NCI-H2196 treated with DMSO at 0.1 percent for 48 hours (cell line): ENCODE data around the gene BSG.

Experiments
- DNase-seq: peaks from one replicate; lab custom pipeline; 2025; ENCODE audit not compliant: unreplicated experiment; lab: John Stamatoyannopoulos, UW

The BSG gene

DNA sequence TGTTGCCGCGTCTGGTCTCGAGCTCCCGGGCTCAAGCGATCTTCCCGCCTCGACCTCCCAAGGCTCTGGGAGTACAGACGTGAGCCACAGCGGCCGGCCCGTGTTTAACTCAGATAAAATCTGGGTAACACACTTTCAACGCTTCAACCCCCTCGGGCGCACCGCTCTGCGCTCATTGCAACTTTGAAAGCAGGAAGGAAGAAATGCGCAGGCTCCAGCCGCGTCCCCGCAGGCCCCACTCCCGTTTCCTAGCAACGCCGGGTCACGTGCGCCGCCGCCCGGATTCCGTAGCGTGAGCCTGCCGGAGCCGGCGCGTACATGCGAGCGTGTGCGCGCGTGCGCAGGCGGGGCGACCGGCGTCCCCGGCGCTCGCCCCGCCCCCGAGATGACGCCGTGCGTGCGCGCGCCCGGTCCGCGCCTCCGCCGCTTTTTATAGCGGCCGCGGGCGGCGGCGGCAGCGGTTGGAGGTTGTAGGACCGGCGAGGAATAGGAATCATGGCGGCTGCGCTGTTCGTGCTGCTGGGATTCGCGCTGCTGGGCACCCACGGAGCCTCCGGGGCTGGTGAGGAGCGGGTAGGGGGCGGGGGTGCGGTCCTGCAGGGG, at the start of gene BSG:
BSG (plus strand) TSS at position 457 of the 603 bp plus-strand sequence; CDS start at position 496, 39 bp downstream.
- peak; percentile 95 for DNase-seq

DNA sequence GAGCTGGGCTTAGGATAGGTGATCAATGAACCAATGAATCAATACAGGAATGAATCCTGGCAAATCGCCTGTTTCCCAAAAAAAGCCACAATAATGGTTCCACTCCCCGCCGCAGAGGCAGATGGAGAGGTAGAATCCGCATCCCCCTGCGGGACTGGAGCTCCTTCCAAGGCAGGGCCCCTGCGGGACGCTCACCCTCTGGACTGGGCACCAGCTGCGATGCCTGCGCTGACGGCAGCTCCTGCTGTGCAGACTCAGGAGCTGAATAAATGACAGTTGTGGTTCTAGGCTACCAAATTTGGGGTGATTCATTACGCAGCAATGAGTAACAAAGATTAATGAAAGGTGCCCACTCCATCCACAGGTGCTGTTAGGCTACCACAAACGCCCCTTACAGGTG, 49.7 kb upstream of the BSG start:
- DNase-seq: no peak

DNA sequence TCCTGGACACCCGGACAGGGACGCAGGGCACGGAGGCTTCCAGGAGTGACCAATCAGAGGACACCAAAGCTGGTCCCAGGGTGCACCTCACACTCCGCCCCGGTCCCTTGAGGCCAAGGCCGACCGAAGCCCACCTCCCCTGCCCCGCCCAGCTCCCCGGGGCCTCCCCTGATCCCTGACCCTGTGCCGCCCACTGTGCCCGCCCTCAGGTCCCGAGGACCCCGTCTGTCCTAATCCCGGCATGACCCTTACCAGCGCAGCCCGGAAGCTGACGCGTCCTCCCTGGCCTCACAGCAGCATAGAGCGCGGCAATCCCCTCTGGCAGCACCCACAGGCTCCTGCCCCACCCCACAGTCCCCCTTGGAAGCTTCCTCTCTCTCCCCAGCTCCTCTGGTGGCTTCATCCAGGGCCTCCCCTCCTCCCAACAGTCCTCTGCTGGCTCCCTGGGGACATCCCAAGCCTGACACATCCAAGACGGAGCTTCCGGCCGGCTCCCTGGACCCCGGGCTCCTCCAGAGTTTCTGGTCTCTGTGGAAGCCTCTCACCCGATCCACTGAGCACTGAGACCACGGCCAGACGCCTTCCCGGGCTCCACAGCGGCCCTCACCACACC, 48.2 kb upstream of the BSG start:
- no peak for DNase-seq

DNA sequence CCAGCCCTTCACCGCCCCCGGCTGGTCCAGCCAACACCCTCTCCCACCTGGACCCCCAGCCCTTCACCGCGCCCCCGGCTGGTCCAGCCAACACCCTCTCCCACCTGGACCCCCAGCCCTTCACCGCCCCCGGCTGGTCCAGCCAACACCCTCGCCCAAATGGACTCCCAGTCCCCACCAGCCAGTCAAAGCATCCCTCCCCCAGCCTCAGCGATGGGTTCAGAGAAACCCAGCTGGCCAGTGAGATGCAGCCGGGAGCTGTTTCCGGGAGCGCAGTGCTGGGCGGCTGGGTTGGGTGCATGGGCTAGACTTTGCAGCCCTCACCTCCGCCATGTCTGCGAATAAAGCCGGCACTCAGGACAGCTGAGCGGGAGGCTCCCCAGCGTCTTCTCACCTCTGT, 47.4 kb upstream of the BSG start:
- no peak for DNase-seq

DNA sequence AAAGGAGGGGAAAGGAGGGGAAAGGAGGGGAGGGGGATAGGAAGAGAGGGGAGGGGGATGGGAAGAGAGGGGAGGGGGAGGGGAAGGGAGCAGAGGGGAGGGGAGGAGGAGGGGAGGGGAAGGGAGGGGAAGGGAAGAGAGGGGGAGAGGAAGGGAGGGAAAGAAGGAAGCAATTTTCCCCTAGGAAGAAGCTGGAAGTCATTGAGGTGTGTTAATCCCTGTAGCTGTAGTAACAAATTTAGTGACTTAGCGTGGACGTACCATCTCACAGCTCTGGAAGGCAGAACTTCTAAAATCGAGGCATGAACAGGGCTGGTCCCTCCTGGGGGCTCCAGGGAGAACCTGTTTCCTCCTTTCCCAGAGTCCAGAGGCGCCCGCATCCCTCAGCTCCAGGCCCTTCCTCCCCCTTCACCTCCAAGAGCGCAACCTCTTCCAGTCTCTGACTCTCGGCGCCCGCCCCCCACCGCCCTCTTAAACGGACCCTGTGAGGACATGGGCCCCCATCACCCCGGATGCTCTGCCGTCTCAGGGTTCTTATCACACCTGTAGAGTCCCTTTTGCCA, 46.5 kb upstream of the BSG start:
- no peak for DNase-seq

DNA sequence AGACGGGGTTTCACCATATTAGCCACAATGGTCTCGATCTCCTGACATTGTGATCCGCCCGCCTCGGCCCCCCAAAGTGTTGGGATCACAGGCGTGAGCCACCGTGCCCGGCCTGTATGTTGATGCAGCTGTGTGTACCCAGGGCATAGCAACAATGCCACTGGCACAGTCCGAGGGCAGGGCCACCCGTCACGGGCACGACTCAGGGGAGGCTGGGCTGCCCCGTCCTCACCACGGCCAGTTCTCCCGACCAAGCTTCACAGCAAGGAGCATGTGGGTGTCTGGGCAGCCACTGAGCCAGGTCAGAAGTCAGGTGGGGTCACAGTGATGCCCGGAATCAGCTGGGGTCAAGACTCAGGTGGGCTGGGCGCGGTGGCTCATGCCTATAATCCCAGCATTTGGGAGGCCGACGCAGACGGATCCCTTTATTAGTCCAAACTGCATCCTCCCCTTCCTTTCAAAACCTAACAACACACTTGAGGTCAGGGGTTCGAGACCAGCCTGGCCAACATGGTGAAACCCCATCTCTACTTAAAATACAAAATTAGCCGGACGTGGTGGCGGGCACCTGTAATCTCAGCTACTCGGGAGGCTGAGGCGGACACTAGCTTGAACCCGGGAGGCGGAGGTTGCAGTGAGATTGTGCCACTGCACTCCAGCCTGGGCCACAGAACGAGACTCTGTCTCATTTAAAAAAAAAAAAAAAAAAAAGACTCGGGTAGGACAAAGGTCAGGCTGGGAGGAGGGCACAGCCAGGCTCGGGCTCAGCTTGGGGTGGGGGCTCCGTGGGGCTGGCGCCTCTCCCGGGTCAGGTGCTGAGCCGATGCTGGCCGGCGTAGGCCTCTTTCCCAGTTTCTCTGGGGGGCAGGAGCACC, 42.0 kb upstream of the BSG start:
- no peak for DNase-seq

DNA sequence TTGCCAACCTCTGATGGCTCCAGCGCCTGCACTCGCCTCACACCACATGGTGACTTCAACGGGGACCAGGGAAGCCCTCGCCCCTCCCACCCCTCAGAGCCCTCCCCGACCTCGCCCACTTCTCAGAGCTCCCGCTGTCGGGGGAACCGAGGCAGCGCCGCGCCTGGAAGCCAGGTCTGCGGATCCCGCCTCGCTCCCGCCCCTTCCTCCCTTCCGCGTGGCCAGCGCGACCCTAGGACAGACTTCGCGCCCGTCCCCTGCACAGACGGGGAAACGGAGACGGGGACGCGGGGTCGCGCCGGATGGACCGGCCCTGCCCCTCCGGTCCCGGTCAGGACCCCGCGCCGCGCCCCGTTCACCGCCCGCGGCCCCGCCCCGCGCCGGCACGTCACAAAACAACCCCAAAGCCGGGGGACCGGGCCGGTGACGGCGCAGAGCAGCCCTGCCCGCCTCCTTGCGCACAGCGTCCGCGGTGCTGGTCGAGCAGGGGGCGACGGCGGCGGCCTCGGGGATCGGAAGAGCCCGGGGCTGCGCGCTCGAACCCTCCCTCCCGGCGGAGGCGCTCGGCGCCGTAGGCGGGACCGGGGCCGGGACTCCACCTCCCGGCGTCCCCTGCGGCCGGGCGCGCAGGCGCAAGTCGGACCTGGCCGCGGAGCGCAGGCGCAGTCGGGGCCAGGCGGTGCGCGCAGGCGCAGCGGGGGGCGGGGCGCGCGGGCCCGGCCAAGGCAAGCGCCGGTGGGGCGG, 41.2 kb upstream of the BSG start:
- peak; percentile 71 for DNase-seq

DNA sequence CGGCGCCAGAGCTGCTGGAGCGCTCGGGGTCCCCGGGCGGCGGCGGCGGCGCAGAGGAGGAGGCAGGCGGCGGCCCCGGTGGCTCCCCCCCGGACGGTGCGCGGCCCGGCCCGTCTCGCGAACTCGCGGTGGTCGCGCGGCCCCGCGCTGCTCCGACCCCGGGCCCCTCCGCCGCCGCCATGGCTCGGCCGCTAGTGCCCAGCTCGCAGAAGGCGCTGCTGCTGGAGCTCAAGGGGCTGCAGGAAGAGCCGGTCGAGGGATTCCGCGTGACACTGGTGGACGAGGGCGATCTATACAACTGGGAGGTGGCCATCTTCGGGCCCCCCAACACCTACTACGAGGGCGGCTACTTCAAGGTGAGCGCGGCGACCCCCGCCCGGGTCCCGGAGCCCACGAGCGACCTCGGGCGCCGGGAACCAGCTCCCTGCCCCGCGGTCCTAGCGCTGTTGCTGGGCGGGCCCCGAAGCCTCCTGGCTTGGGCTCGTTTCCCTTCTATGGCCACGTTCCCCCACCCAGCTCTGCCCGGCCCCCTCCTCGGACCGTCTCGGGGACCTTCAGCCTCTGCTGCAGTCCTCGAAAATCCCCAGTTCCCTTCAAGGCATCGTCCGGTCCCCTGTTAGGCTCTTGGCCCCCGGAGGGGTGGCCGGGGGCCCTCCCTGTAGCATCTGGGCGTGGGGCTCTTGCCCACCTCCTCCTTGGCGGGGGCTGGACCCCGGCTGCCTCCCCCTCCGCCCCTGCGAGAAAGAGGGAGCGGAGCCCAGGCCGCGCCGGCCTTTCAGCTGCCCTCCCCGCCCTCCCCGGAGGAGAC, 40.4 kb upstream of the BSG start, which contains the start of gene CDC34:
CDC34 (plus strand) TSS at position 8 of the 808 bp plus-strand sequence; CDS start at position 180, 172 bp downstream.
- no peak for DNase-seq

DNA sequence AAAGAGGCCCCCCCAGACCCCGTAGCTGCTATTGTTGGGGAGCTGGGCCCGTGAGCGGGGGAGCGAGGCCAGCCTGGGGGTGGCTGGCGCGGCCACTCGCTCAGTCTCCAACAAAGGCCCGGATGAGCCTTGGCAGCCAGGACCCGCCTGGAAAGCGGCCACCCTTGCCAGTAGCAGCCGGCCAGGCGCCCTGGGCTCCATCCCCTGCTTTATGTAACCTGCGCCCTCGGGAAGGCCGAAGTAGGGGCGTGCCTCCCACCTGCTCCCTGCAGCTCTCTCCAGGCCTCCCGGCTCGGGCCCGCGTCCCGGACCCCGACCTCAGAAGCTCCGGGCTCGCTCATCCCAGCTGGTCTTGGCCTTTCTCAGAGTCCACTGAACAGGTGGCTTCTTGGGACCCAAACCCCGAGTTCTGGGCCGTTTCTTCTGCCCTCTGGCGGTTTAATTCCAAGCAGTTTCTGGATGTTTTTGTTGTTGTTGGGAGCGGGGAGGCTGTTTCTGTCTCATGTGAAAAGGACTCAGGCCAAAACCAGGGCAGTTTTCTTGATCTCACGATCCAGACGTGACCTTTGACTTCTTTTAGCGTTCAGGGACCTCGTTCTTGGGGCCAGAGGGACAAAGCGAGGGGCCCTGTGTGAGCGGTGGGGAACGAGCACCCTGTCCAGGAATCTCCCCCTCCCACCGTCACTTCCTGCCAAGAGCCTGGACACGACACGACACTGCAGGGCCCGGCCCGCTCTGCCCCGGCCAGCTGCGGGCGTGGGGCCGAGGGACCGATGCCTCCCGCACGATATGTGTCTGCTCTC, 39.6 kb upstream of the BSG start:
- DNase-seq: peak; percentile 36

DNA sequence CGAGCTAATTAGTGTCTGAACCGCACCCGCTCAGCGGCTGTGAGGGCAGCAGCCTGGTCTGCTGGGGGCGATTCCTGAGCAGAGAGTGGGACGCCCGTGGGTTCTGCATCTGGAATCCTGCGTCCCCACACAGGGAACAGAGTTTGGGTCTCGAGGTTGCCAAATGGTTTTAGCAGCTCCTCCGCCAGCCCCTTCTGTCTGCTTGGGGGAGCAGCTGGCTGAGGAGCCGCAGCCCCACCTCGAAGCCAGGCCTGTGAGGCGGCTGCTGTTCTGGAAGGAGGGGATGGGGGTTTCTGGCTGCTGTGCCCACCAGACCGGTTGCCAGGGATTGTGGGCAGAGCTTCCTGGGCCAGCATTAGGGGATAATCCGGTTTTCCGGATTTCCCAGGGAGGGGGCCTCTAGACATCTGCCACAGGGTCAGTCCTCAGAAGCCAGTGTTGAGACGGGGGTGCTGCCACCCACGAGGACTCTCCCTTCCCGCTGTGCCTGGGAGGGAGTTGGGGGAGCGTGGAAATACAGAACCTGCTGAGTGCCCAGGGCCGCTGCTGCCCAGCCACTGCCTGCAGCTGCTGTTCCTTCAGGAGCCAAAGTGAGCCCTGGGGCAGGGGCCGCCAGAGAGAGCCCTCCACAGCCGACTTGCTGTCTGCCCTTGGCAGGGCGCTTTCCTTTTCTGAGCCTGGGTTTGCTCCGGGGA, 38.9 kb upstream of the BSG start:
- DNase-seq: no peak

DNA sequence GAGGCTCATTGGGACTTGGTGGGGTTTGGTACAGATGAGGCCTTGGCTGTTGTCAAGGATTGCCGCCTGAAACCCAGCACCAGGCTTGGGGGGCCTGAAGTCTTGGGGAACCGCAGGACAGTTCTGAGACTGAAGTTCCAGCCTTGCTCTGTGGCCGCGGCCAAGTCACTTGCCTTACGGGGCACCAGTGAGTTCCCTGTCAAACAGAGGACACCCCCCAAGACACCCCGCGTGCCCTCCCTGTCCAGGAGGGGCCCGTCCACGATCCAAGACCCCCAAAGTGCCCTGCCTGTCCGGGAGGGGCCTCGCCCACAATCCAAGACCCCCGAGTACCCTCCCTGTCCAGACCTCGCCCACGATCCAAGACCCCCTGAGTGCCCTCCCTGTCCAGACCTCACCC, 38.3 kb upstream of the BSG start:
- DNase-seq: no peak

DNA sequence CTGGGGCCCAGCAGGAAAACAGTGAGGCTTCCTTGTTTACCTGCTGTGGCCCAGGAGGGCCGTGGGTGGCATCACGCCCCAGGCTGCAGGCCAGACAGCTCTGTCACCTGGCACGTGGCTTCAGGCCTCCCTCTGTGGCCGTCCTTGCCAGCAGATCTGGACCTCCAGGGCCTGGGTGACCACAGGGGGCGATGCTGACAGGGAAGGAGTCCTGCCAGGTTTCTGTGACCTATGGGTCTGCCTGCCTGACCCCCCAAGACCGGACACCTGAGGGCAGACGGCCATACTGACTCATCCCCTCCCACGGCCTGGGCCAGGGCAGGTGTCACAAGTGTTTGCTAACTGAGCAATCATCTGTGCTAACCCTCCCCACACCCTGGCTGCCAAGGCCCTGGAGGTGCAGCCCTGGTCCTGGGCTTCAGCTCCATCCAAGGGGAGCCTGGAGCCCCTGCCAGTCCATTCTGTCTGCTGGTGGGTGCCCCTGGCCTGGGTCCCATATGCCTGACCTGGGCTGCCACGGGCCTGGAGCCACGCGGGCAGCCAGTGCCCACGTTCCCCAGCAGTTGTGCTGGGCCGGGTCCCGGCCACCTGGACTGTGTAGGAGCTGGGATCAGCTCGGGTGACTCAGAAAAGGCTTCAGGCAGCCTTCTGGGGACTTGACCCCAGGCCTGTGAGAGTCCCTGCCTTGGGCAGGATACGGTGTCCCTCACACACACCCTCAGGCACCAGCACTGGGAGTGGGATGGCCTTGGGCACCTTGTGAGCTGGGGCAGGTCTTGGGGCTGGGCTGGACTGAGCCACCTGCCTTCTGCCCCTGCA, 37.2 kb upstream of the BSG start:
- DNase-seq: peak; percentile 58

DNA sequence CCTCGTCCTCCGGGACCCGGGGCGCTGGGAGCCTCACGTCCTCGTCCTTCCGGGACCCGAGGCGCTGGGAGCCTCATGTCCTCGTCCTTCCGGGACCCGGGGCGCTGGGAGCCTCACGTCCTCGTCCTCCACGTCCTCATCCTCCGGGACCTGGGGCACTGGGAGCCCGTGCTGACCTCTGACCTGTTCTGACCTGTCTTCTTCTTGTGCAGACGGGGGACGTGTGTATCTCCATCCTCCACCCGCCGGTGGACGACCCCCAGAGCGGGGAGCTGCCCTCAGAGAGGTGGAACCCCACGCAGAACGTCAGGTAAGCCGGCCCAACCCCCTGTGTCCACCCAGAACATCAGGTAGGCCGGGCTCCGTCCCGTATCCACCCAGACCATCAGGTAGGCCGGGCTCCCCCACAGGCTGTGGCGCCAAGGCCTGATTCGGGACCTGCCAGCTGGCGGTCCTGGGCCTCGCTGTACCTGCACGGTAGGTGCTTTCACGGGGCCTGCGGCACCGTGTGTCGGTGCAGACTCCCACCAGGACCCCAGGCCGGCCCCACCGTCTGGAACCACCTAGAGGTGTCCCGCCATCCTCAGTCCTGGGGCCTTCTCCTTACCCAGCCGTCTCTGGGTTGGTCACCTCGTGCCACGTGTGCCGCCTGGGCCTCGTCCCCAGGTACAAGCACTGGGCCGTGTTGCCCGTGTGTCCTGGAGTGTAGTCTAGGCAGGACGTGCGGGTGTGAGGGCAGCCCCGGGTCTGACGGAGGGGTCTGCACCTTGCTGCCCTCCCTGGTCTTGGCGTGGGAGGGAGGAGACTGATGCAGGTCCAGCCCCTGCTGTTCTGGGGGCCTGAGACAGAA, 36.1 kb upstream of the BSG start:
- no peak for DNase-seq

DNA sequence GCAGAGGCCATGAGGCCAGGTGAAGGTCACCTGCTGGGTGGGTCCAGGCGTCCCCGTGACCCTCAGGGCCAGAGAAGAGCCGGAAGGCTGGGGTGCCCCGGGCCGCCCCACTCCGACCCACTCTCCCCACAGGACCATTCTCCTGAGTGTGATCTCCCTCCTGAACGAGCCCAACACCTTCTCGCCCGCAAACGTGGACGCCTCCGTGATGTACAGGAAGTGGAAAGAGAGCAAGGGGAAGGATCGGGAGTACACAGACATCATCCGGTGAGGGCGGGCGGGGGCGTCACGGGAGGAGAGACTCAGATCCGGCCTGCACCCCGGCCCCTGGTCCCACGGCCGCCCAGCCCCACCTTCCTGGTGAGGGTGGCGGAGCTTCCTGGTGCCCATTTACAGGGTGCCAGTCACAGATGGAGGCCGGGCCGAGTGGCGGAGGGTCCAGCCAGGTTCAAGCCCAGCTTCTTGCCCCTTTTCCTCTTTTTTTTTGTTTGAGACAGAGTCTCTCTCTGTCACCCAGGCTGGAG, 35.5 kb upstream of the BSG start:
- no peak for DNase-seq

DNA sequence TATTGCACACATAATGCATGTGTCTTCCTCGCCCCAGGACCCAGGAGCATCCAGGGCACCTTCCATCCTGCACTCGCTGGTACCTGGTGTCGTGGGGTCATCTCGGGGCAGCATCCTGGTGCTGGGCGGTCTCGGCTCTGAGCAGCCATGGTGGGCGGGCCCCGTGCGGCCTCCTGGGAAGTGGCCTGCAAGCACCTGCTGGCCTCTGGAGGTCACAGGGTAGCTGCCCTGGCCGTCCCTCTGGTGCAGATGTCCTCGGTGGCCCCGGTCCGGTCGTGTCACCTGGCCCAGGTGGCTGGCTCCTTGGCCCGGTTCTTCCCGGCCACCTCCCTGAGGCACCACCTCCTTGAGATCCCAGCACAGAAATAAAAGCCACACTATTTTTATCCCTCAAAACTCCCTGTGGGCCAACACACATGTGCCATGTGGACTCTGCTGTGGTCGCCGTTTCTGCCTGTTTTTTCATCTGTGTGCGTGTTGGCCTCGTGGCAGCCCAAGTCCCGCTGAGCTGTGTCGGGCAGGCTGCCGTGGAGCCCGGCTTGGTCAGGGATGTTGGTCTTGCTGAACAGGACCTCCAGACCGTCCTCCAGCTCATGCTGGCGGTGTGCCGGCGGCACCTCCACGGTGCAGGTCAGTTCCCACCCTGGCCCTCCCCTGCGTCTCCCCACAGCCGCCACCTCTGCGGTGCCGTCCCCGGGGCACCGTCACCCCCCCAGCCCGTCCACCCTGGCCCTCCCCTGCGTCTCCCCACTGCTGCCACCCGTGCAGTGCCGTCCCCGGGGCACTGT, 33.6 kb upstream of the BSG start:
- DNase-seq: no peak

DNA sequence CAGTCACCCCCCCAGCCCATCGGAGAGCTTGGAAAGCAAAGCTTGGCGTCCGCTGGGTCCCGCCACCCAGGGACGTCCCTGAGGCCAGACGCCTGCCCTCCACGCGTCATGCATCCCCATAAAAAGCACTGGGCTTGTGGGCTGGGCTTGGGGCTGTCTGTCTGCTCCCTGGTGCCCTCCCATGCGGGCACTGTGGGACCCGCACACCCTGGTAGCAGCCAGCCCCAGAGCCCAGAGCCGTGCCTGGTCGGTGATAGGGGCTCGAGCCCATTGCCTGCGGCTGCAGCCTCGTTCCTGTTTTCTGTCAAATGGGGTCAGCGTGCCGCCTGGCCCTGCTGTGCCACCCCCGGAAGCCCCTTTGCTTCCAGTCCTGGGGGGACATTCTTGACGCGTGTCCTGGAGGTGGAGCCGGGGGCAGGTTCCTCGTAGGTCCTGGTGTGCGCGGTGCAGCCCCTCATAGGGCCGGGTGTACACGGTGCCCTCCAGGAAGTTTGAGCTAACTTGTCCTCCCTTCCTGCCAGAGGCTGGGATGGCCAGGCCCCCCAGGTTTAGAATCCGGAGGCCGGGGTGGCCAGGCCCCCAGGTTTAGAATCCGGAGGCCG, 32.9 kb upstream of the BSG start:
- no peak for DNase-seq
